Endothelial cell of umbilical vein (primary cell): ENCODE results near the gene EYS. TPM values are rescaled to one million over a fixed set of nuclear protein-coding genes. Genes with fewer than 3 reads are reported as not detected.

ENCODE experiments used
- BruUV-seq: library from RNA; stranded (reverse); fragments of 400-500 nt; replicated peaks from 2 replicates; lab custom pipeline; 2021; lab: Mats Ljungman, UMichigan
- CTCF ChIA-PET: fragments of 300-600, 350-600 bp; sonication (Branson Sonifier 250); formaldehyde crosslinking; loops from one replicate; lab custom pipeline; 2021; ENCODE audit warnings: antibody characterized with exemption, inconsistent platforms; lab: Charles Lee
- POLR2A ChIA-PET: fragments of 300-600, 350-600 bp; sonication (Branson Sonifier 250); formaldehyde crosslinking; loops from one replicate; lab custom pipeline; 2021; ENCODE audit warnings: antibody characterized with exemption, inconsistent platforms; lab: Charles Lee
- DNase-seq: peaks from one replicate; pipeline ENCODE4 v3.0.0-alpha.2; 2011; ENCODE audit warnings: low read depth, low spot score
- FAIRE-seq: peaks from 2 replicates; lab custom pipeline; 2011; peaks lifted over from hg19 to GRCh38; lab: Jason Lieb, UNC
- H2AFZ ChIP-seq: 2 replicates; pipeline ENCODE4 v1.6.0; 2012; ENCODE audit warnings: low read depth, low read length, control low read depth, inconsistent platforms
- H3K27ac ChIP-seq: 2 replicates; pipeline ENCODE4 v1.5.1; 2011; ENCODE audit warnings: low read depth, mild to moderate bottlenecking, control low read depth, low read length, moderate library complexity; ENCODE audit not compliant: insufficient read depth
- H3K27me3 ChIP-seq, 2 experiments: 2 replicates each; pipeline versions ENCODE4 v1.6.0 to v1.6.1; 2011; ENCODE audit warnings: low read length in 2 of 2, mixed read lengths in 1 of 2; ENCODE audit not compliant: control insufficient read depth in 2 of 2, insufficient read depth in 2 of 2
- H3K36me3 ChIP-seq, 2 experiments: 2 replicates in 1 of 2; 3 replicates in 1 of 2; pipeline ENCODE4 v1.5.1; 2011; ENCODE audit warnings: low read length in 2 of 2, mild to moderate bottlenecking in 1 of 2, moderate library complexity in 1 of 2; ENCODE audit not compliant: control insufficient read depth in 2 of 2, insufficient read depth in 2 of 2; ENCODE audit errors: extremely low read depth in 1 of 2
- H3K4me1 ChIP-seq: 3 replicates; pipeline ENCODE4 v1.5.1; 2011; ENCODE audit warnings: mild to moderate bottlenecking, low read length; ENCODE audit not compliant: control insufficient read depth, insufficient read depth; ENCODE audit errors: extremely low read depth
- H3K4me2 ChIP-seq: 2 replicates; pipeline ENCODE4 v1.6.1; 2011; ENCODE audit warnings: low read length, control low read depth, mixed read lengths; ENCODE audit not compliant: insufficient read depth
- H3K4me3 ChIP-seq, 3 experiments: fragments of 200-600 bp in 1 of 3; sonication (generic), shearing (Covaris generic) in 1 of 3; replicated peaks in 1 of 3; 2 replicates each; pipeline ENCODE4 v1.5.1; 2011 to 2016; ENCODE audit warnings: control low read depth in 3 of 3, low read length in 3 of 3, mild to moderate bottlenecking in 2 of 3, inconsistent platforms in 1 of 3, low read depth in 1 of 3, moderate library complexity in 1 of 3; ENCODE audit not compliant: insufficient read depth in 1 of 3
- H3K79me2 ChIP-seq: 2 replicates; pipeline ENCODE4 v1.6.0; 2012; ENCODE audit warnings: low read length, inconsistent platforms; ENCODE audit not compliant: control insufficient read depth, insufficient read depth
- H3K9ac ChIP-seq: replicated peaks from 2 replicates; pipeline ENCODE3; 2011; ENCODE audit warnings: low read length, control low read depth; ENCODE audit not compliant: insufficient read depth; ENCODE audit errors: extremely low read depth
- H3K9me1 ChIP-seq: replicated peaks from 3 replicates; pipeline ENCODE4 v1.6.0; 2011; ENCODE audit warnings: mild to moderate bottlenecking, low read length; ENCODE audit not compliant: control insufficient read depth, insufficient read depth; ENCODE audit errors: extremely low read depth
- H3K9me3 ChIP-seq: replicated peaks from 2 replicates; pipeline ENCODE4 v1.5.1; 2012; ENCODE audit warnings: low read length, inconsistent platforms; ENCODE audit not compliant: control insufficient read depth, insufficient read depth
- H4K20me1 ChIP-seq: replicated peaks from 2 replicates; pipeline ENCODE3; 2011; ENCODE audit warnings: mild to moderate bottlenecking, low read length; ENCODE audit not compliant: control insufficient read depth, insufficient read depth; ENCODE audit errors: extremely low read depth
- CTCF ChIP-seq, 2 donors: IDR thresholded peaks; 1 replicate in 1 of 2; 2 replicates in 1 of 2; pipeline ENCODE4 v1.5.1; 2011; ENCODE audit warnings: low read length in 2 of 2, mild to moderate bottlenecking in 2 of 2, moderate library complexity in 2 of 2, control low read depth in 1 of 2, inconsistent platforms in 1 of 2, low read depth in 1 of 2; ENCODE audit not compliant: insufficient read depth in 1 of 2; ENCODE audit errors: extremely low read depth in 1 of 2
- EZH2 ChIP-seq: IDR thresholded peaks from 2 replicates; pipeline ENCODE4 v1.6.1; 2012; ENCODE audit warnings: borderline replicate concordance, low read depth, mild to moderate bottlenecking, moderate library complexity, low read length, inconsistent platforms; ENCODE audit not compliant: severe bottlenecking
- FOS ChIP-seq: IDR thresholded peaks from 2 replicates; pipeline ENCODE4 v1.6.1; 2011; ENCODE audit warnings: mild to moderate bottlenecking, low read length, moderate library complexity, borderline replicate concordance; ENCODE audit not compliant: insufficient read depth
- GATA2 ChIP-seq: IDR thresholded peaks from 2 replicates; pipeline ENCODE4 v1.7.0; 2011; ENCODE audit warnings: low read depth, mild to moderate bottlenecking, moderate library complexity, mixed read lengths, low read length; ENCODE audit not compliant: insufficient read length, insufficient read depth
- JUN ChIP-seq: IDR thresholded peaks from 2 replicates; pipeline ENCODE4 v1.6.1; 2011; ENCODE audit warnings: borderline replicate concordance, low read depth; ENCODE audit not compliant: insufficient read length, insufficient read depth
- MAX ChIP-seq: IDR thresholded peaks from 2 replicates; pipeline ENCODE4 v1.6.1; 2011; ENCODE audit not compliant: insufficient read depth, insufficient read length
- MYC ChIP-seq: IDR thresholded peaks from one replicate; pipeline ENCODE4 v1.6.1; 2011; ENCODE audit warnings: mild to moderate bottlenecking, low read depth, low read length
- POLR2A ChIP-seq: IDR thresholded peaks from 2 replicates; pipeline ENCODE4 v1.6.1; 2012; ENCODE audit warnings: low read depth, mild to moderate bottlenecking, control low read depth, low read length
- POLR2AphosphoS5 ChIP-seq: IDR thresholded peaks from 2 replicates; pipeline ENCODE4 v1.6.1; 2012; ENCODE audit warnings: low read depth, mild to moderate bottlenecking, control low read depth, low read length, moderate library complexity; ENCODE audit not compliant: insufficient read depth
- dilution Hi-C: fragments of 300-500 bp; cut with MboI; formaldehyde crosslinking; loops from one replicate; pipeline ENCODE4 v1.15.0; 2019; ENCODE audit warnings: low sequenced_read_pairs; ENCODE audit not compliant: extremely low pct_ligation_motif_present
- intact Hi-C: fragments of 100-400 bp; cut with micrococcal nuclease; formaldehyde crosslinking; loops from one replicate; pipeline ENCODE4 v1.10.0; 2022
- polyA plus RNA-seq, 4 experiments: library from polyadenylated mRNA; depleted of rRNA in 3 of 4; stranded (reverse) in 3 of 4; unstranded in 1 of 4; fragments of >200 nt; gene quantifications; 2 replicates each; pipeline versions ENCODE4 v1.2.1 to v1.2.3, GENCODE V29; 2011 to 2012; ENCODE audit warnings: missing spikeins in 1 of 4
- total RNA-seq: library from RNA; stranded (reverse); gene quantifications from 2 replicates; pipeline ENCODE4 v1.2.3, GENCODE V29; 2021

EYS gene
- total and polyA plus RNA-seq, 2 donors (not counting 3 experiments of a cell fraction or from before 2014, with no cell fraction given): 0.01 to 0.27 TPM

GRCh38 chr6:64037427-64037826, 1669.6 kb downstream of the EYS start:
- no peak overlapping the region for H3K4me2 ChIP-seq
- BruUV-seq: no TSS peak
- H3K9me1 ChIP-seq: no peaks in the 10 kb centered on the region
- H3K4me3 ChIP-seq: no peak overlapping the region
- H3K36me3 ChIP-seq: no peaks in the 10 kb centered on the region
- no peaks in the 10 kb centered on the region for H3K4me1 ChIP-seq
- dilution Hi-C loops: no loop called here
- no peaks in the 10 kb centered on the region for H3K27me3 ChIP-seq
- H3K9ac ChIP-seq: no peak overlapping the region
- POLR2A ChIA-PET: no interaction called here
- intact Hi-C loops: no loop called here
- CTCF ChIA-PET: no interaction called here
- H4K20me1 ChIP-seq: no peaks in the 10 kb centered on the region
- FAIRE-seq: no peak
- DNase-seq: no peak
- H3K9me3 ChIP-seq: no peaks in the 10 kb centered on the region
- H3K79me2 ChIP-seq: no peaks in the 10 kb centered on the region
- no peak overlapping the region for H2AFZ ChIP-seq
- H3K27ac ChIP-seq: no peak overlapping the region
- TF ChIP-seq POLR2A (no peak), MYC (no peak), FOS (no peak), MAX (no peak), JUN (no peak), EZH2 (no peak)

- Histone ChIP-seq H3K4me1 (no peaks in the 10 kb centered on the region), H3K9me3 (no peaks in the 10 kb centered on the region), H3K9me1 (no peaks in the 10 kb centered on the region), H3K4me2 (no peak overlapping the region), H3K27me3 (no peaks in the 10 kb centered on the region), H3K79me2 (no peaks in the 10 kb centered on the region), H3K36me3 (no peaks in the 10 kb centered on the region), H2AFZ (no peak overlapping the region), H3K9ac (no peak overlapping the region), H4K20me1 (no peaks in the 10 kb centered on the region), H3K4me3 (no peak overlapping the region), H3K27ac (no peak overlapping the region)
- CTCF ChIA-PET: no interaction called here
- no peak for TF ChIP-seq JUN
- no peak for TF ChIP-seq MYC
- no peak for TF ChIP-seq POLR2A
- TF ChIP-seq GATA2: no peak
- no peak for TF ChIP-seq MAX
- no peak for TF ChIP-seq FOS
- TF ChIP-seq EZH2: no peak
- no peak for TF ChIP-seq POLR2AphosphoS5
- TF ChIP-seq CTCF (IDR thresholded peaks at IDR 0.05; ENCODE audit: extremely low read depth in 1 of 2, insufficient read depth in 1 of 2, low read depth in 1 of 2, low read length in 2 of 2): no peak
- no peak for DNase-seq
- no TSS peak for BruUV-seq
- intact Hi-C loops: no loop called here
- dilution Hi-C loops: no loop called here
- no peak for FAIRE-seq
- POLR2A ChIA-PET: no interaction called here
Observed at GRCh38 chr6:64034910-64035655, 1671.9 kb downstream of the EYS start.
